Left ventricle myocardium inferior (tissue), 1 donor: ENCODE measurements around the gene ZNF680. TPM values are rescaled to one million over a fixed set of nuclear protein-coding genes. Genes with fewer than 3 reads are reported as not detected.
"Not testable (repeated sequence)": the region's sequence is repeated elsewhere in the genome, so short reads cannot be mapped to it uniquely, and the experiment has no call there.

ENCODE experiments used
- DNase-seq: peaks from one replicate; pipeline ENCODE4 v3.0.0-alpha.2; 2020
- H3K27ac ChIP-seq: fragments of 200-600 bp; replicated peaks from 2 replicates; pipeline ENCODE4 v1.8.0; 2021
- H3K27me3 ChIP-seq: fragments of 200-600 bp; 2 replicates; pipeline ENCODE4 v1.8.0; 2021; ENCODE audit warnings: low read depth
- H3K36me3 ChIP-seq: fragments of 200-600 bp; 2 replicates; pipeline ENCODE4 v1.8.0; 2021
- H3K4me1 ChIP-seq: fragments of 200-600 bp; 2 replicates; pipeline ENCODE4 v1.8.0; 2021
- H3K4me3 ChIP-seq: fragments of 200-600 bp; 2 replicates; pipeline ENCODE4 v1.8.0; 2021; ENCODE audit warnings: mild to moderate bottlenecking, moderate library complexity
- H3K9me3 ChIP-seq: fragments of 200-600 bp; replicated peaks from 2 replicates; pipeline ENCODE4 v1.8.0; 2021
- intact Hi-C: fragments of 100-400 bp; cut with micrococcal nuclease; formaldehyde crosslinking; loops from one replicate; pipeline ENCODE4 v1.11.0; 2022
- total RNA-seq: library from RNA; stranded (reverse); fragmentation: NEBNext Ultra II Directional; extraction: Animal tissue kit (Norgen Biotek cat#: 25700); gene quantifications from one replicate; pipeline ENCODE4 v1.2.1, GENCODE V29; 2021
- TF ChIP-seq, protein P1 (sequence below): fragments of 200-600 bp; IDR thresholded peaks from 2 replicates; pipeline ENCODE4 v1.8.0; 2021; ENCODE audit warnings: antibody characterized with exemption, mild to moderate bottlenecking, borderline replicate concordance
- donor health status: DM: no; HTN: yes; CAD: no; lungs with severe emphysema.

Gene ZNF680
- total RNA-seq, 1 donor from 2014 or later: 21.6 TPM

DNA sequence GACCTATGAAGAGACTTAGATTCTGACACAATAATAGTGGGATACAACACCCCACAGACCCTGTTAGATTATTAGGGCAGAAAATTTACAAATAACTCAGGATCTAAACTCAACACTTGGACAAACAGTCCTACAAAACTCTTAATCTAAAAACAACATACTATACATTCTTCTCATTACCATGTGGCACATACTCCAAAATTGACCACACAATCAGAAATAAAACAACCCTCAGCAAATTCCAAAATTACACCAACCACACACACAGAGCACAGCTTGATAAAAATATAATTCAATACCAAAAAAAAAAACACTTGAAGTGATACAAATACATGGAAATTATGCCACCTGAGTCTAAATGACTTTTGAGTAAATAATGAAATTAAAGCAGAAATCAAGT lies 7.8 kb downstream of the ZNF680 start:
- TF ChIP-seq, protein P1, sequence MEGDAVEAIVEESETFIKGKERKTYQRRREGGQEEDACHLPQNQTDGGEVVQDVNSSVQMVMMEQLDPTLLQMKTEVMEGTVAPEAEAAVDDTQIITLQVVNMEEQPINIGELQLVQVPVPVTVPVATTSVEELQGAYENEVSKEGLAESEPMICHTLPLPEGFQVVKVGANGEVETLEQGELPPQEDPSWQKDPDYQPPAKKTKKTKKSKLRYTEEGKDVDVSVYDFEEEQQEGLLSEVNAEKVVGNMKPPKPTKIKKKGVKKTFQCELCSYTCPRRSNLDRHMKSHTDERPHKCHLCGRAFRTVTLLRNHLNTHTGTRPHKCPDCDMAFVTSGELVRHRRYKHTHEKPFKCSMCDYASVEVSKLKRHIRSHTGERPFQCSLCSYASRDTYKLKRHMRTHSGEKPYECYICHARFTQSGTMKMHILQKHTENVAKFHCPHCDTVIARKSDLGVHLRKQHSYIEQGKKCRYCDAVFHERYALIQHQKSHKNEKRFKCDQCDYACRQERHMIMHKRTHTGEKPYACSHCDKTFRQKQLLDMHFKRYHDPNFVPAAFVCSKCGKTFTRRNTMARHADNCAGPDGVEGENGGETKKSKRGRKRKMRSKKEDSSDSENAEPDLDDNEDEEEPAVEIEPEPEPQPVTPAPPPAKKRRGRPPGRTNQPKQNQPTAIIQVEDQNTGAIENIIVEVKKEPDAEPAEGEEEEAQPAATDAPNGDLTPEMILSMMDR: no peak
- H3K4me3 ChIP-seq: no peak overlapping the region
- H3K27me3 ChIP-seq: no peaks in the 10 kb centered on the region
- H3K36me3 ChIP-seq: peaks cover 5% of the 10 kb centered on the region
- no peaks in the 10 kb centered on the region for H3K9me3 ChIP-seq
- intact Hi-C loops: no loop called here
- DNase-seq: no peak
- H3K4me1 ChIP-seq: peaks cover 88% of the 10 kb centered on the region
- peak overlapping the region; percentile 92 for H3K27ac ChIP-seq

DNA sequence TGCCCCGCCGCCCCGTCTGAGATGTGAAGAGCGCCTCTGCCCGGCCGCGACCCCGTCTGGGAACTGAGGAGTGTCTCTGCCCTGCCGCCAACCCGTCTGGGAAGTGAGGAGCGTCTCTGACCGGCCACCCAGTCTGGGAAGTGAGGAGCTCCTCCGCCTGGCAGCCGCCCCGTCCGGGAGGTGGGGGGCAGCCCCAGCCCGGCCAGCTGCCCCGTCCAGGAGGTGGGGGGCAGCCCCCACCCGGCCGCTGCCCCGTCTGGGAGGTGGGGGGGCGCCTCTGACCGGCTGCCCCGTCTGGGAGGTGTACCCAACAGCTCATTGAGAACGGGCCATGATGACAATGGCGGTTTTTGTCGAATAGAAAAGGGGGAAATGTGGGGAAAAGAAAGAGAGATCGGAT lies 8.7 kb downstream of the ZNF680 start:
- intact Hi-C loops, H3K27me3 ChIP-seq, H3K9me3 ChIP-seq, DNase-seq, H3K4me3 ChIP-seq: not testable (repeated sequence)
- Histone ChIP-seq H3K27ac (peak overlapping the region; percentile 92), H3K4me1 (peaks cover 88% of the 10 kb centered on the region), H3K36me3 (peaks cover 10% of the 10 kb centered on the region)

DNA sequence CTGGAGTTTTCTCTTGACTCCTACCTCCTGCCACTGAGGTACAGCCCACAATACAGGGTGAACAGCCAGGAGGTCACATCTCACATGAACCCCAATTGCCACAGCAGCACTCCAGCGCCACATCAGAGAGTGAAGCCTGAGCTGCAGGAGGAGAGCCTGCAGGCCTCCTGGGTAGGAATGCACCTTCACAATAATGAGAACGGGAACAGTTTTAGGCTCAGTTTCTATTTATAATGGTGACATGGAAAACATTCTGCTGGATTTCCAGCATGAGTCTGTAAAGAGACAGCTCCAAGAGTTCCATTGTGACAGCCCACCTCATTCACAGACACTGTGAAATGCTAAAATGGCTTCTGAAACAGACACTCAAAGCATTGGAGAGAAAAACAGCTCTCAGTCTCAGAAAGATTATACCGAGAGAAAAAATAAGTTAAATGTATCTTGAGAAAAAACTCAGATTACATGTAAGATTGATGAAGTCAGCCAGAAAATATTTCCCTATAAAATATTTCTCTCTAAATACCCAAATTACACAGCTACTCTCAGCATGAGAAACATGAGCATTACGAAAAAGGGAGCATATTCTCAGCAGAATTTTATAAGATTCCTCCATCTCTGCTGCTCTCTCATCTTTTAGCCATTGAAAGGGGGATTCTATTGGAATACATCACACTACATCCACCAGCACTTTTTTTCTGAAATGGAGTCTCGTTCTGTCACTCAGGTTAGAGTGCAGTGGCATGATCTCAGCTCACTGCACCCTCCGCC lies 11.3 kb downstream of the ZNF680 start:
- intact Hi-C loops: no loop called here
- DNase-seq: no peak
- H3K4me3 ChIP-seq: peak overlapping the region; percentile 24
- peak overlapping the region; percentile 80 for H3K27ac ChIP-seq
- TF ChIP-seq, protein P1: no peak
- H3K27me3 ChIP-seq: no peaks in the 10 kb centered on the region
- no peaks in the 10 kb centered on the region for H3K9me3 ChIP-seq
- peaks cover 73% of the 10 kb centered on the region for H3K4me1 ChIP-seq
- H3K36me3 ChIP-seq: peaks cover 10% of the 10 kb centered on the region

DNA sequence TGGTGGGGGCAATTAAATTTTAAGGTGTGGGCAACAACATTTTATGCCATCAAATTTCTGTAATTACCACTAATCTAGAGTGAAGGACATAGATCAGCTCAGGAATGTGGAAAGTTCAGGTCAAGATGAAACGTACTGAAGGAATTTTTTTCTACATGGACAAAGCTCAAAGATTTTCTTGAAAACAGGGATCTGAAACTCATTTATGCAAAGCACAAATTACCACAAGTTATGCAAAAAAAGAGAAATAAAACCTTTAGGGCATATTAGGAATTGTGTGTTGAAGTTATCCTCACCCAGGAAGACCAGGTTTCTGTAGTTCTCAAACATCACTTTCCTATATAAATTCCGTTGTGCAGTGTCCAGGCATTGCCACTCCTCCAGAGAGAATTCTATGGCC lies 18.9 kb downstream of the ZNF680 start:
- TF ChIP-seq, protein P1: no peak
- Histone ChIP-seq H3K27ac (no peak overlapping the region), H3K9me3 (no peaks in the 10 kb centered on the region), H3K4me3 (no peak overlapping the region), H3K27me3 (no peaks in the 10 kb centered on the region), H3K36me3 (peaks cover 36% of the 10 kb centered on the region), H3K4me1 (peaks cover 41% of the 10 kb centered on the region)
- intact Hi-C loops: no loop called here
- DNase-seq: no peak

DNA sequence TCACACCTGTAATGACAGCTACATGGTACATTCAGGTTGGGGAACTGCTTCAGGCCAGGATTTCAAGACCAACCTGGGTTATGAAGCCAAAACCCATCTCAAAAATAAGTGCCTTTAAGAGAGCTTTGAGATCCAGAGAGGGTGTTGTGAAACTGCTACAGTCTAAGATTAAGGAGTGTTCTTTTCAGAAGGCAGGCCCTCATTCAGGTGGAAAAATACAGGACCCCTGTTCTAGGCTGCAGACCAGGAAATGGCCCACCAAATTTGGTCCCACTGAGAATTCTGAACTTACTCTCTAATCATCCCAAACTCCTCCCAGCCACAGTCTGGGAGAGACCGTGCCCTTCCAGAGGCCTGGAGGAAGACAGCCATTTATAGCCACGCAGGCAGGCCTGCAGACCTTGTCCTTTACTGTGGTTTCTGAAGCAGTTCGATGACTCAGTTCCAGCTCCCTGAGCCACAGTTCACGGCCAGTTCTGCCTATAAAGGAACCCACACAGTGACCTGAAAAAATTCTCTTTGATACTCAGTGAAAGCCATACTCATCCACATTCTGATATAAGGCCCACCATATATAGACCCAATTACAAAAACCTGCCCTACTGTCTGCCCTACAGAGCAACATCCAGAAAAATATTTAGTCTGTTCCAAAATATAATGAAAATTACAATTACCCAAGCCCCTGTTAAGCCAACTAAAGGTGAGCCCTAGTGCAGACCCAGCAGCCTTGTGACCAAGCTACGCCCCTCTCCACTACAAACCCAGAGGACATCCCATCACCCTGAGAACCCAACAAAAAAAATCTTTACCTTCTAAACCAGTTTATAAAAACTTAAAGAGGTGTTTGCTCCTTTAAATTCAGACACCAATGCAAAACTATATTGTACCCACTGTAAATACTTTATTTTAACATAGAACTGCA lies 21.2 kb downstream of the ZNF680 start:
- H3K27ac ChIP-seq: peak overlapping the region; percentile 60
- TF ChIP-seq, protein P1: no peak
- intact Hi-C loops: no loop called here
- no peaks in the 10 kb centered on the region for H3K9me3 ChIP-seq
- H3K4me1 ChIP-seq: peaks cover 32% of the 10 kb centered on the region
- no peak overlapping the region for H3K4me3 ChIP-seq
- H3K36me3 ChIP-seq: peaks cover 42% of the 10 kb centered on the region
- H3K27me3 ChIP-seq: no peaks in the 10 kb centered on the region
- DNase-seq: no peak

DNA sequence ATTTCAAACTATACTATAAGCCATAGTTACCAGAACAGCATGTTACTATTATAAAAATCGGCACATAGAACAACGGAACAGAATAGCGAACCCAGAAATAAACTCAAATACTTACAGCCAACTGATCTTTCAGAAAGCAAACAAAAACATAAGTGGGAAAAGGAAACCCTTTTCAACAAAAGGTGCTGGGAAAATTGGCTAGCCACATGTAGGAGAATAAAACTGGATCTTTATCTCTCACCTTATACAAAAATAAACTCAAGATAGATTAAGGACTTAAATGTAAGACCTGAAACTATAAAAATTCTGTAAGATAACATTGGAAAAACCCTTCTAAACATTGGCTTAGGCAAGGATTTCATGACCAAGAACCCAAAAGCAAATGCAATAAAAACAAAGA lies 29.1 kb downstream of the ZNF680 start:
- TF ChIP-seq, protein P1: no peak
- DNase-seq: no peak
- H3K9me3 ChIP-seq: peaks cover 51% of the 10 kb centered on the region
- no peak overlapping the region for H3K4me3 ChIP-seq
- no peak overlapping the region for H3K27ac ChIP-seq
- H3K36me3 ChIP-seq: peaks cover 85% of the 10 kb centered on the region
- peaks cover 18% of the 10 kb centered on the region for H3K4me1 ChIP-seq
- H3K27me3 ChIP-seq: no peaks in the 10 kb centered on the region
- intact Hi-C loops: no loop called here
